Lower lobe of right lung (tissue), 2 donors: ENCODE data around the gene TMEM220. TPM values are rescaled to one million over a fixed set of nuclear protein-coding genes. Genes with fewer than 3 reads are reported as not detected.
"Not testable (repeated sequence)": the region's sequence is repeated elsewhere in the genome, so short reads cannot be mapped to it uniquely, and the experiment has no call there.

Experiments
- ATAC-seq, 2 donors: fragments of 200-7000 bp; cut with Tn5 transposase; one replicate each; pipeline ENCODE4 v1.9.1; 2020 to 2022; ENCODE audit warnings: mild to moderate bottlenecking in 2 of 2, moderate library complexity in 2 of 2
- DNase-seq: peaks from one replicate; pipeline ENCODE4 v3.0.0-alpha.2; 2020
- H3K27ac ChIP-seq: fragments of 200-600 bp; one replicate; pipeline ENCODE4 v1.8.0; 2022
- H3K27me3 ChIP-seq: fragments of 200-600 bp; one replicate; pipeline ENCODE4 v1.8.0; 2022; ENCODE audit warnings: low read depth
- H3K36me3 ChIP-seq: fragments of 200-600 bp; one replicate; pipeline ENCODE4 v1.8.0; 2022; ENCODE audit warnings: mild to moderate bottlenecking
- H3K4me1 ChIP-seq: fragments of 200-600 bp; one replicate; pipeline ENCODE4 v1.8.0; 2022
- H3K4me3 ChIP-seq: fragments of 200-600 bp; one replicate; pipeline ENCODE4 v1.8.0; 2022; ENCODE audit warnings: mild to moderate bottlenecking
- H3K9me3 ChIP-seq: fragments of 200-600 bp; one replicate; pipeline ENCODE4 v1.8.0; 2022
- intact Hi-C: fragments of 100-400 bp; cut with DNase I; formaldehyde crosslinking; loops from one replicate; pipeline ENCODE4 v1.11.0; 2022
- total RNA-seq: library from RNA; stranded (reverse); fragmentation: NEBNext Ultra II Directional; extraction: Animal tissue kit (Norgen Biotek cat#: 25700); gene quantifications from one replicate; pipeline ENCODE4 v1.2.1, GENCODE V29; 2021
- TF ChIP-seq, protein P1 (sequence below): fragments of 200-600 bp; IDR thresholded peaks from one replicate; pipeline ENCODE4 v1.8.0; 2022; ENCODE audit warnings: antibody characterized with exemption, mild to moderate bottlenecking
- donor health status: DM: no; HTN: yes; CAD: no; lungs with severe emphysema.

The TMEM220 gene
- total RNA-seq, 1 donor from 2014 or later = 10.8 TPM

DNA sequence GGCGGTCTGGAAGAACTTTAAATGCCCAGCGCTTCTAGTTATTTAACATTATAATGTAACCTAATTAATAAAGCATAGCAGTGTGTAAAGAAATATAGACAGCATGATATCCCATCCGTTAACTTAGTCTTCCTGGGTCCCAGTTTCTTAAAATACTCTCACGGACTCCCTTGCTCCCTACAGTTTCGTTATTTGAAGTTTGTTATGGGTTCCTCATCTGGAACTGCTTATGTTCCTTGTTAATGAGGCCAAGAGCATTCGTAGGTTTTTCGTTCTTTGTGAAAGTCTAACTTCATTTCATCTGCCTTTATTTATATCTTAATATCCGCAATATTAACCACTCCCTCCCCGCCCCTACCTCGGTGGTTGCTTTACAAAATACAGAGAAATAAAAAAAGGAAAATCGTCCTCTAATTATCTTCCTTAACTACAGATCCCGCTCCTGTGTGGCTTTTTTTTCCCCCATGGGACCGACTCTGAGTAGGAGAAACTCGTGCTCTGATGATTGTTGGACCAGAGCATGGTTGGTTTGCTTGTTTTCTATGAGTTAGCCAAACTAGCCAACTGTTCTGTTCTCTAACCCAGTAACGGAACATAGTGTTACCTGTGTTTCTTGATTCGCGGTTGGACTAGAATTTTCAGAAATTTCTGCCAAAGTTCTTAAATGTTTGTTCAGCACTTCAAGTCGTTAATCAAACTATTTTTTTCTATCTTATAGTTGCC lies 31.6 kb downstream of the TMEM220 start:
- peaks cover 22% of the 10 kb centered on the region for H3K36me3 ChIP-seq
- peak overlapping the region; percentile 99 for H3K4me3 ChIP-seq
- peaks cover 38% of the 10 kb centered on the region for H3K4me1 ChIP-seq
- DNase-seq = no peak
- H3K9me3 ChIP-seq = no peaks in the 10 kb centered on the region
- no peaks in the 10 kb centered on the region for H3K27me3 ChIP-seq
- ATAC-seq = peak in 1 of 2 donors; percentile 41
- TF ChIP-seq, protein P1, sequence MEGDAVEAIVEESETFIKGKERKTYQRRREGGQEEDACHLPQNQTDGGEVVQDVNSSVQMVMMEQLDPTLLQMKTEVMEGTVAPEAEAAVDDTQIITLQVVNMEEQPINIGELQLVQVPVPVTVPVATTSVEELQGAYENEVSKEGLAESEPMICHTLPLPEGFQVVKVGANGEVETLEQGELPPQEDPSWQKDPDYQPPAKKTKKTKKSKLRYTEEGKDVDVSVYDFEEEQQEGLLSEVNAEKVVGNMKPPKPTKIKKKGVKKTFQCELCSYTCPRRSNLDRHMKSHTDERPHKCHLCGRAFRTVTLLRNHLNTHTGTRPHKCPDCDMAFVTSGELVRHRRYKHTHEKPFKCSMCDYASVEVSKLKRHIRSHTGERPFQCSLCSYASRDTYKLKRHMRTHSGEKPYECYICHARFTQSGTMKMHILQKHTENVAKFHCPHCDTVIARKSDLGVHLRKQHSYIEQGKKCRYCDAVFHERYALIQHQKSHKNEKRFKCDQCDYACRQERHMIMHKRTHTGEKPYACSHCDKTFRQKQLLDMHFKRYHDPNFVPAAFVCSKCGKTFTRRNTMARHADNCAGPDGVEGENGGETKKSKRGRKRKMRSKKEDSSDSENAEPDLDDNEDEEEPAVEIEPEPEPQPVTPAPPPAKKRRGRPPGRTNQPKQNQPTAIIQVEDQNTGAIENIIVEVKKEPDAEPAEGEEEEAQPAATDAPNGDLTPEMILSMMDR = no peak
- intact Hi-C loops = no loop called here
- peak overlapping the region; percentile 96 for H3K27ac ChIP-seq

DNA sequence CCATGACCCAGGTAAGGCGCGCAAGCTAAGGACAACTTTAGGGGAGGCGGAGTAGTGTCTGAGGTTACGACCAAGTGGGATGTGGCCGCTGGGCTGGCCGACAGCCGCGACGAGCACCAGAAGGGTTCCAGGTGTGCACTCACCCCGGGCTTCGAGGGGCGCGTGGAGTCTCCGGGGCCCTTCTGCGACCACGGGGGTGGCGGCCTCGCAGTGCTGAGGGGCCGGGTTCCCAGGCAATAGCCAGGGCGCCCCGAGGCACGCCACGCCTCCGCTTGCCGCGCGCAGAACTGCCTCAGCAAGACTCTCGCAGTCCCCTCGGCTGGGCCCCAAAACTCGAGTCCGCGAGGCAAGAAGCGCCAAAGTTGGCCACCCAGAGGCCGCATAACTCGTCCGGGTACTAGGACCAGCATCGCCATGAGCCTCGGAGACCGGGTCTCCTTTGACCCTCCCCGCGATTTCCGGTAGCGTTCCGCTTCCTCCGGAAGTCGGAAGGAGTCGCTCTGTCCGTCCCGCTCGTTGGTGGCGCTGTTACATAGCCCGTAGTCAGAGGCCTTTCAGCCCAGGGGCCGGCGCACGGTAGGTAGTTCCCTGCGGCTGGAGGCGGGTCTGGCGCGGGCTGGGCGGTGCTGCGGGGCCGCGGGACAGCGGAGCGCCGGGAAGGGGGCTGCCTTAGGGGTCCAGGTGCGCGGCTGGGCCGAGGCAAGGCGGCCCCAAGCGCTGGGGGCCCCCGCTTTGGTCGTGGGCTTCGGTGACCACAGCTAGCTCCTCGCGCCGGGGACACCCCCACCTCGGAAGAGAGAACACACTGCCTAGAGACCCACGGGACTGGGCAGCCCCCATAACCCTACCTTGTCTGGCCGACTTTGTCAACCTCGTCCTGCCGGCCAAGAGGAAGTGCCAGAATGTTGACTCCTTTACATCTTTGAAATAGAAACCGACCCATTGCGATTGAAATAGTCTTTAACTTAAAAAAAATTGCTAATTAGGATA lies 32.4 kb downstream of the TMEM220 start, which contains the start of the genes ADPRM and SCO1:
Gene ADPRM (plus strand): TSS at position 503 of the 990 bp plus-strand sequence. CDS start 7,333 bp downstream, outside the sequence.
Gene SCO1 (minus strand): TSS at position 442 of the 990 bp plus-strand sequence. CDS start 26 bp downstream, at position 416.
- H3K27me3 ChIP-seq = no peaks in the 10 kb centered on the region
- TF ChIP-seq, protein P1 = peak; percentile 60
- DNase-seq = peak; percentile 97
- ATAC-seq = peak; percentile 99
- H3K27ac ChIP-seq = peak within 1 kb of the TSS; percentile 96
- peak within 1 kb of the TSS; percentile 99 for H3K4me3 ChIP-seq
- intact Hi-C loops = no loop called here
- H3K36me3 ChIP-seq = peaks cover 31% of the 10 kb centered on the region
- H3K9me3 ChIP-seq = no peaks in the 10 kb centered on the region
- peaks cover 34% of the 10 kb centered on the region for H3K4me1 ChIP-seq

- H3K9me3 ChIP-seq, DNase-seq, H3K27ac ChIP-seq, H3K4me3 ChIP-seq, ATAC-seq, intact Hi-C loops, H3K27me3 ChIP-seq: not testable (repeated sequence)
- peaks cover 45% of the 10 kb centered on the region for H3K36me3 ChIP-seq
- H3K4me1 ChIP-seq = peaks cover 27% of the 10 kb centered on the region
Measured at GRCh38 chr17:10695875-10696407, 33.9 kb downstream of the TMEM220 start.

DNA sequence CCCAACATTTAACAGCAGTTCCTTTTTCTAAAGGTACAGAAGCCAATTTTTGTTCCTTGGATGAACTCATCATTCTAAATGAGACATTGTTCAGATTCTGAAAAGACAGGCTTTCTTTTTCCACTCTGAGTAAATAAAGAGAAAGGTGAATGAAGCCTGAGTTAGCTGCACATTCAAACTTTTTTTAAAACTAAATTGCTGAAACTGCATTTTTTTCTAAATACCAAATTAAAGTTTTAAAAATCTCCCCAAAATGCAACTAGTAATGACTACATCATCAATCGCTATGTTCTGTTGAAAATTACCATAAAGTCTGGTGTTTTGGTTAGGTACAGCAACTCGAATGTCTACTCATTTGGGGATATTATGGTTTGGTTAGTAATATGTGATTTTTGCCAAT lies 42.3 kb downstream of the TMEM220 start:
- intact Hi-C loops = no loop called here
- no peaks in the 10 kb centered on the region for H3K9me3 ChIP-seq
- no peak overlapping the region for H3K4me3 ChIP-seq
- DNase-seq (no peak), ATAC-seq (no peak)
- no peaks in the 10 kb centered on the region for H3K27me3 ChIP-seq
- H3K36me3 ChIP-seq = peaks cover 92% of the 10 kb centered on the region
- no peak overlapping the region for H3K27ac ChIP-seq
- no peaks in the 10 kb centered on the region for H3K4me1 ChIP-seq
- TF ChIP-seq, protein P1 = no peak

- H3K9me3 ChIP-seq = no peaks in the 10 kb centered on the region
- intact Hi-C loops = no loop called here
- H3K36me3 ChIP-seq = peaks cover 85% of the 10 kb centered on the region
- H3K4me1 ChIP-seq = no peaks in the 10 kb centered on the region
- TF ChIP-seq, protein P1 = peak; percentile 35
- H3K27me3 ChIP-seq = no peaks in the 10 kb centered on the region
- no peak overlapping the region for H3K4me3 ChIP-seq
- no peak overlapping the region for H3K27ac ChIP-seq
- ATAC-seq (no peak), DNase-seq (no peak)
Measured at GRCh38 chr17:10683853-10684252, 46.0 kb downstream of the TMEM220 start.
